Left lung (tissue), 10 donors: Measurements from ENCODE around the gene SLC27A4. TPM values are rescaled to one million over a fixed set of nuclear protein-coding genes. Genes with fewer than 3 reads are reported as not detected.

Experiments
- ATAC-seq: fragments of 200-7000 bp; cut with Tn5 transposase; one replicate; pipeline ENCODE4 v1.9.1; 2020; ENCODE audit warnings: moderate library complexity
- DNase-seq, 4 donors: peaks; one replicate each; pipeline ENCODE4 v3.0.0-alpha.2; 2013 to 2020
- H3K27ac ChIP-seq, 2 donors: fragments of 200-600 bp; sonication (generic) in 1 of 2; one replicate each; pipeline versions ENCODE4 v1.5.0 to v1.8.0; 2020 to 2021
- H3K27me3 ChIP-seq, 2 donors: fragments of 200-600 bp; sonication (generic) in 1 of 2; one replicate each; pipeline versions ENCODE4 v1.5.0 to v1.8.0; 2020 to 2021
- H3K36me3 ChIP-seq, 2 donors: fragments of 200-600 bp; sonication (generic) in 1 of 2; one replicate each; pipeline versions ENCODE4 v1.5.0 to v1.8.0; 2020 to 2021
- H3K4me1 ChIP-seq, 2 donors: fragments of 200-600 bp; one replicate each; pipeline ENCODE4 v1.8.0; 2021
- H3K4me3 ChIP-seq, 2 donors: fragments of 200-600 bp; sonication (generic) in 1 of 2; one replicate each; pipeline versions ENCODE4 v1.5.0 to v1.8.0; 2020 to 2021; ENCODE audit warnings: mild to moderate bottlenecking in 1 of 2
- H3K9me3 ChIP-seq, 2 donors: fragments of 200-600 bp; sonication (generic) in 1 of 2; one replicate each; pipeline versions ENCODE4 v1.5.0 to v1.8.0; 2020 to 2021
- intact Hi-C, 2 donors: fragments of 100-400 bp; cut with DNase I; formaldehyde crosslinking; loops; one replicate each; pipeline versions ENCODE4 v1.11.2 to v1.14.2; 2022
- polyA plus RNA-seq, 6 donors: library from polyadenylated mRNA; unstranded; fragments of 120-200 nt; gene quantifications; one replicate each; pipeline ENCODE4 v1.2.1, GENCODE V29; 2013; ENCODE audit not compliant: insufficient read length in 6 of 6
- total RNA-seq, 2 donors: library from RNA; stranded (reverse); fragmentation: NEBNext Ultra II Directional; extraction: Animal tissue kit (Norgen Biotek cat#: 25700); gene quantifications; one replicate each; pipeline ENCODE4 v1.2.1, GENCODE V29; 2021
- TF ChIP-seq, protein P1 (sequence below), 2 donors: fragments of 200-600 bp; sonication (generic) in 1 of 2; IDR thresholded peaks; one replicate each; pipeline versions ENCODE4 v1.5.0 to v1.8.0; 2021; ENCODE audit warnings: antibody characterized with exemption in 2 of 2
- donor health status: DM: no; HTN: yes; CAD: no.
- donor health status: DM: no; HTN: no; CAD: no.

Gene SLC27A4
- total and polyA plus RNA-seq, 8 donors, result 7.6 to 33.7 (median 12.1) TPM

DNA sequence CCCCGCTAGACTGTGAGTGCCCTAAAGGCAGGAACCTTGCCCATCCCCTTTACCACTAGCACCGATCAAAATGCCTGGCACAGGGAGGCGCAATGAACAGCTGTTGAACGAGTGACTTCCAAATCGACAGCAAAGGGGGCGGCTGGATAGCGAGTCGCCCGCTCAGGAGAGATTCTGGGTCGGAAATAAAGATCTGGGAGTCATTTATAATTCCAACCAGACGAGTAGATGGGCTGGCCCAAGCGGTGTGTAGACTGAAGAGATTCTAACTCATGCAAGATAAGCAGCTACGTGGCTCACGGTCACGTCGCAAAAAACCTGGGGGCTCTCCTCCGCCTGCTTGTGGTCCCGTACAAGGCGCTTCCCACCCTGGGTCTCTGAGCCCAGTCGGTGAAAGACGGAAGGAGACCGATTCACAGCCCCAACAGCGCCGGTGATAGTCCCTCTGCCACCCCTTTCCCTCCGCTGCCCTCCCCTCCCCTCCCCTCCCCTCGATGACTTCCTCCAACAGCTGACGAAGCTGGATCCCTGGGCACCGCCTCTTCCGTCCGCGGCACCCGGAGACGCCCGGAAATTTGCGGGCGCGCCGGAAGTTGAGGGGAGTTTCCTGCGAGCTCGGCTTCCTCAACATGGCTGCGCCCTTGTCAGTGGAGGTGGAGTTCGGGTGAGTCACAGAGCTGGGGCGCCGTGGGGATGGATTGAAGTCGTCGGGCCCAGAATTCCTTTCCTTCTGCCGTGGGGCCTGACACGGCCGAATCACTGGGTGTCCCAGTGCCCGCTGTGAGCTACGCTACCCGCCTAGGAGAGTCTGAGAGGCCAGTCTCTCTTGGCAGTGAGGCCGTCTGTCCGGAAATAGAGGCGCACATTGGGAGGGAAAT is 30.7 kb downstream of the SLC27A4 start, which contains the start of gene URM1:
TSS of gene URM1 (plus strand) at position 623 of the 878 bp plus-strand sequence. CDS start at position 630, 7 bp downstream.
- intact Hi-C loops, result no loop called here
- Histone ChIP-seq H3K9me3 (no peaks in the 10 kb centered on the region), H3K4me1 (peaks cover 18 to 29% of the 10 kb centered on the region in 2 donors), H3K27ac (peak within 1 kb of the TSS; percentile 89 to 91), H3K36me3 (peaks cover 0 to 10% of the 10 kb centered on the region in 2 donors), H3K27me3 (no peaks in the 10 kb centered on the region), H3K4me3 (peak within 1 kb of the TSS; percentile 83 to 92)
- ATAC-seq, result peak; percentile 98
- TF ChIP-seq, protein P1, sequence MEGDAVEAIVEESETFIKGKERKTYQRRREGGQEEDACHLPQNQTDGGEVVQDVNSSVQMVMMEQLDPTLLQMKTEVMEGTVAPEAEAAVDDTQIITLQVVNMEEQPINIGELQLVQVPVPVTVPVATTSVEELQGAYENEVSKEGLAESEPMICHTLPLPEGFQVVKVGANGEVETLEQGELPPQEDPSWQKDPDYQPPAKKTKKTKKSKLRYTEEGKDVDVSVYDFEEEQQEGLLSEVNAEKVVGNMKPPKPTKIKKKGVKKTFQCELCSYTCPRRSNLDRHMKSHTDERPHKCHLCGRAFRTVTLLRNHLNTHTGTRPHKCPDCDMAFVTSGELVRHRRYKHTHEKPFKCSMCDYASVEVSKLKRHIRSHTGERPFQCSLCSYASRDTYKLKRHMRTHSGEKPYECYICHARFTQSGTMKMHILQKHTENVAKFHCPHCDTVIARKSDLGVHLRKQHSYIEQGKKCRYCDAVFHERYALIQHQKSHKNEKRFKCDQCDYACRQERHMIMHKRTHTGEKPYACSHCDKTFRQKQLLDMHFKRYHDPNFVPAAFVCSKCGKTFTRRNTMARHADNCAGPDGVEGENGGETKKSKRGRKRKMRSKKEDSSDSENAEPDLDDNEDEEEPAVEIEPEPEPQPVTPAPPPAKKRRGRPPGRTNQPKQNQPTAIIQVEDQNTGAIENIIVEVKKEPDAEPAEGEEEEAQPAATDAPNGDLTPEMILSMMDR (IDR thresholded peaks at IDR 0.05), result no peak
- peak; percentile 96 to 99 (median 97) for DNase-seq

DNA sequence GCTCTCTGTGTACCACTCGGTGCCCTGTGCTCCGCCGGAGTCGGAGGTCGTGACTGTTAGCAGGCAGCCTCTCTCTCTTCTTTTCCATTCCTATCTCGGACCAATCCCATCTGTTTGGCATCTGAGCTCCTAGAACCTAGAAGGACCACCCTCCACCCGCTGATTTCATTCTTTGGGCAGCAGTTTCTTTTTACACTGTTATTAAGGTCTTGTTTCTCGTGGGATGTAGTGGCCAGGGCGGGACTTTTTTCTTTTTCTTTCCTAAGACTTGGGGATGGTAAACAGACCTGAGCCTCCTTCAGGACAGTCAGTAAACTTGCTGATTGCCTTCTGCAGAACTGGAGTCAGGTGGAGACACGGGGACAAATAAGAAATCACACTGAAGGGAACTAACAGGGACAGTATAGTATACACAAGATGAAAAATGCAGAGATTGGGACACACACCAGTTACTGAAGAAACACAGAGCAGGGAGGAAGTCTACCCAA is 31.3 kb downstream of the SLC27A4 start:
- Histone ChIP-seq H3K36me3 (peaks cover 0 to 10% of the 10 kb centered on the region in 2 donors), H3K9me3 (no peaks in the 10 kb centered on the region), H3K4me1 (peaks cover 18 to 29% of the 10 kb centered on the region in 2 donors), H3K4me3 (peak overlapping the region; percentile 83 to 92), H3K27me3 (no peaks in the 10 kb centered on the region), H3K27ac (peak overlapping the region; percentile 89 to 91)
- DNase-seq (no peak), ATAC-seq (no peak)
- TF ChIP-seq, protein P1 (IDR thresholded peaks at IDR 0.05), result no peak
- intact Hi-C loops, result no loop called here

DNA sequence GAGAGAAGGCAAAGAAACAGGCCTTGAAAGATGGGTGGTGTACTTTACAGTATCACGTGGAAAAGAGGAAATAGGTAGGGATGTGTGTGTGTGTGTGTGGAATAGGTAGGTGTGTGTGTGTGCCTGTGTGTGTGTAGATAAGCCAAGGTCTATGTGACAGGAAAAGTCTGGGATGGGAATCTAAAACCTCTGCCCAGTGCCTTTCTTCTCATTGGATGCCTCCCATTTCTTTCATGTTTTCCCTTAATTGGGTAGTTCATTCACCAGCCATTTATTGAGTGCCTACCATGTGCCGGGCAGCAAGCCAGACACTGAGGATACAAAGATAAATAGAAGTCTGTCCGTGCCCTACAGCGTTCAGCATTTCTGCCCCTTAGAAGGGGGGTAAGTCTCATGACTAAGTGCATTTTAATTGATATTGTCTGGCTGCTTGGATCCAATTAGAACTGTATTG is 31.9 kb downstream of the SLC27A4 start:
- peak overlapping the region; percentile 83 to 92 for H3K4me3 ChIP-seq
- TF ChIP-seq, protein P1 (IDR thresholded peaks at IDR 0.05), result no peak
- intact Hi-C loops, result no loop called here
- peaks cover 18 to 29% of the 10 kb centered on the region in 2 donors for H3K4me1 ChIP-seq
- H3K27me3 ChIP-seq, result no peaks in the 10 kb centered on the region
- no peaks in the 10 kb centered on the region for H3K9me3 ChIP-seq
- DNase-seq, result no peak
- no peak overlapping the region for H3K27ac ChIP-seq
- peaks cover 0 to 10% of the 10 kb centered on the region in 2 donors for H3K36me3 ChIP-seq
- no peak for ATAC-seq

DNA sequence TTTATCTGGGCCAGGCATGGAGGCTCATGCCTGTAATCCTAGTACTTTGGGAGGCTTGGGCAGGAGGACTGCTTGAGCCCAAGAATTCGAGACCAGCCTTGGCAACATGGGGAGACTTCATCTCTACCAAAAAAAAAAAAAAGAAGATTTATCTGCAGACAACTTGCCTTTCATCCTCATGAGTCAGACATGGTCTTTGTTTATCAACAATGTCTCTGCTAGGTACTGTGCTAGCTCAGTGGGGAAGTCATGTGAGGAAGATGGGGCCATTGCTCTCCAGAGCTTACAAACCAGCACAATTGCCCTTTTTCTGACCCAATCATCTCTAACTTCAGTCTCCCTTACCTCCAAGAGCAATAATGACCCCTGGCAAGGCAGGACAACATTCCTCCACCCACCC is 32.5 kb downstream of the SLC27A4 start:
- no peaks in the 10 kb centered on the region for H3K27me3 ChIP-seq
- intact Hi-C loops, result no loop called here
- TF ChIP-seq, protein P1 (IDR thresholded peaks at IDR 0.05), result no peak
- peaks cover 0 to 15% of the 10 kb centered on the region in 2 donors for H3K36me3 ChIP-seq
- H3K4me3 ChIP-seq, result no peak overlapping the region
- DNase-seq, result no peak
- H3K27ac ChIP-seq, result no peak overlapping the region
- no peak for ATAC-seq
- H3K4me1 ChIP-seq, result peaks cover 18 to 29% of the 10 kb centered on the region in 2 donors
- no peaks in the 10 kb centered on the region for H3K9me3 ChIP-seq

DNA sequence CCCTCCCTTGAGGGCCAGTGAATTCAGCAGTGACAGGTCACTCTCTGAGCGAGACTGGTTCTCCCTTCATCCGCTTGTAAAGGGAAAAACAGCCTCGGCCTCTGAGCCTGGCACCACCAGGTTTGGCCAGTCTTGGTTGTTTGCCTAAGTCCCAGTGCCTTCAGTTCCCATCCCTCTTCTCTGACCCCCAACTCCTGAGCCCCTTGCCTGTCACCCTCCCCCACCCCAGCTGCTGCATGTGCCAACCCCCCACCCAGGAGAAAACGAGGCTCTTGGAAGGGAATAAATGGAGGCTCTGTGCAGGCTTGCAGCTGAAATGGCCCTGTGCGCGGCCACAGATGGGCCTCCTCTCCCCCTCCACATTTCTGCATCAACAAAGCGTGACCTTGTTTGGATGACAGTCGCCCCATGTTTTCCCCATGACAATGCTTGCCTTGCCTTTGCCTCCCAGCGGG is 33.9 kb downstream of the SLC27A4 start:
- TF ChIP-seq, protein P1 (IDR thresholded peaks at IDR 0.05), result no peak
- Histone ChIP-seq H3K4me3 (no peak overlapping the region), H3K36me3 (peaks cover 0 to 30% of the 10 kb centered on the region in 2 donors), H3K4me1 (peaks cover 18 to 29% of the 10 kb centered on the region in 2 donors), H3K27ac (no peak overlapping the region), H3K27me3 (no peaks in the 10 kb centered on the region), H3K9me3 (no peaks in the 10 kb centered on the region)
- DNase-seq (no peak), ATAC-seq (no peak)
- intact Hi-C loops, result no loop called here
